Skin of body (tissue), 2 donors: ENCODE results near the gene CDK6. TPM values are rescaled to one million over a fixed set of nuclear protein-coding genes. Genes with fewer than 3 reads are reported as not detected.
"Not testable (repeated sequence)": the region's sequence is repeated elsewhere in the genome, so short reads cannot be mapped to it uniquely, and the experiment has no call there.

Experiments
- DNase-seq: peaks from one replicate; lab custom pipeline; 2025; lab: John Stamatoyannopoulos, UW
- total RNA-seq: library from RNA; depleted of rRNA; stranded (reverse); fragments of >200 nt; gene quantifications from one replicate; pipeline ENCODE4 v1.2.3, GENCODE V29; 2014

Gene CDK6
- total RNA-seq, 1 donor from 2014 or later: 58.8 TPM

DNA sequence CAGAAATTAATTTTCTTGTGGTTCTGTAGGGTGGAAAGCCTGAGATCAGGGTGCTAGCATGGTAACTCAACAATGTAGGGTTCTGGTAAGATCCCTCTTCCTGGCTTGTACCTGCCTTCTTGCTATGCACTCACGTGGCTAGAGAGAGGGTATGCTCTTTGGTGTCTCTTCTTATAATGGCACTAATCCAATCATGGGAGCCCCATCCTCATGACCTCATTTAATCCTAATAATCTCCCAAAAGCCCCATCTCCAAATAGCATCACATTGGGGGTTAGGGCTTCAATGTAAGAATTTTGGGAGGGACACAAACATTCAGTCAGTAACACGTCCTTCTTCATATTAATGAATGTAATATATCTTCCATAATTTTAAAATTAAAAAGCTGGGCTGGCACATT, 206.6 kb downstream of the CDK6 start:
- DNase-seq: no peak

DNA sequence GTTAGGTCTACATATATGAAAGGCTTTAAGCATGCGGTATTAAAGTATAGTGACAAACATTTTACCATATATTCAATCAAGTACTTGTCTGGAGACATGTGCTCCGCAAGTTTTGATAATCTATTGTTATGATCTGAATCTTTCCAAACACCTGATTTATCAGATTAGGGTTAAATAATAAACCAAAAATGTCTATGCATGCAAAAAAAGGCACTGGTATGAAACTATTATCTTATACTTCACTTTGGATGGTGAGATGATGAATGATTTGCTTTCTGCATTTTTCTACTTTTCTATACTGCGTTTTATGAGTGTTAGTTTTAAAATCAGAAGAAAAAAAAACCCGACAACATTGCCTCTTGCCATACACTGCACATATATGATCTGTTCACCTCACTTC, 208.4 kb downstream of the CDK6 start:
- DNase-seq: no peak

DNA sequence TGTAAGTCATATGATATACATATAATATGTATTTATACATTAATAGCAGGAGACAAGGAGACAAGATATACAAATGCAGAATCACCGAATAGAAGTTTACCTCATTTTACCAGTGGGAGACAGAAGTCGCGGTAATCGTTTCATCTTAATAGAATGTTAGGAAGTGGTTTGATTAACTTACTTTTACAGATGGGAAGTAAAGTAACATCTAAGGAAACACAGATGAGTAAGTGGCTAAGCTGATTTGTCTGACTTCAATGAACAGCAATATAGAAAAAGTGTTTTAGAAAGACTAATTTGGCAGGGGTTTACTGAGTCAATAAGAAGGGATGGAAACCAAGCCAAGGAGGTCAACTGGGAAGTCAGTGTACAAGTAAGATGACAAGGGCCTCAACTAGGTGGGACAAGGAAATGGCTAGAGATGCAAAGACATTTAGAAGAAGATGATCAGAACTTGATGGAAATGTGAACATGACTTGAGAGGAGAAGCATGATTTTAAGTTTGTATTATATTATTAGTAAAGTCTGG, 210.0 kb downstream of the CDK6 start:
- DNase-seq: no peak

DNA sequence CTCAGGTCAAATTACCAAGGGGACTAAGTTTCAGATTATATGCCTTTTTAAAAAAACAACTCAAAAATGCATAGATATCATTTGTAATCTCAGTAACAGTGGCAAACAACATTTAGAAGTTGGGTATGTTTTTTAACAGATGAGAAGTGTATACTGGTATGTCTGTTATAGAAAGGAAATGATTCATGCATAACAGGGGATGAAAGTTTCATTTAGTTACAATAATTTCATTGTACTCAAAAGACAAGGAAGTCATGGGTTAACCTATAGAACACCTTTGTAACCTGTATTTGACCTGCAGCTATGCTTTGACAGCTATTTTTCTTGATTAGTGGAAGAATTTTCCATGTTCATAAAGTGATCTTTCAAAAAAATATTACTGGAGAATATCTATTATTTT, 210.8 kb downstream of the CDK6 start:
- no peak for DNase-seq

DNA sequence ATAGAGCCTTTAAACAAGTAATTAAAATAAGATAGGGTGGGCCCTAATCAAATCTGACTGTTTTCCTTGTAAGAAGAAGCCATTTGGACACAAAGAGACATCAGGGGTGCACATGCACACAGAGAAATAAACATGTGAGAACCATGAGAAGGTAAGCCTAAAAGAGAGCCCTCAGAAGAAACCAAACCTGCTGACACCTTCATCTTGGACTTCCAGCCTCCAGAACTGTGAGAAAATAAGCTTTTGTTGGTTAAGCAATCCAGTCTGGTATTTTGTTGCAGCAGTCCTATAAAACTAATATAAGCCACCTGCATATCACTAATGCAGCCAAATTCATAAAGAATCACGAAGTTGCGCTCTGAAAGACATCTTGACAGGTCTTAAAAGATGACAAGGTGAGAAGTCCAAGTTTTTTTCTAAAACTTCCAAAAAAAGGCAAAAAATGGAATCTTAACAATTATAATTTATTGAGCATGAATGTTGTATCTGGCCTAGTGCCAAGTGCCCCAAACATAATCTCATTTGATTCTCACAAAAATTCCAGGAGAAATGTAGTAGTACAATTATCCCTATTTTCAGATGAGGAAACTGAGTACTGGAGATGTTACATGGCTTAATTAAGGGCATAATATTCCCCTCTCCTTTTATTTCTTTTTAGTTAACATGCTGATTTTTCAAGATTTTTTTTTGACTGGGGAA, 211.9 kb downstream of the CDK6 start:
- DNase-seq: no peak

DNA sequence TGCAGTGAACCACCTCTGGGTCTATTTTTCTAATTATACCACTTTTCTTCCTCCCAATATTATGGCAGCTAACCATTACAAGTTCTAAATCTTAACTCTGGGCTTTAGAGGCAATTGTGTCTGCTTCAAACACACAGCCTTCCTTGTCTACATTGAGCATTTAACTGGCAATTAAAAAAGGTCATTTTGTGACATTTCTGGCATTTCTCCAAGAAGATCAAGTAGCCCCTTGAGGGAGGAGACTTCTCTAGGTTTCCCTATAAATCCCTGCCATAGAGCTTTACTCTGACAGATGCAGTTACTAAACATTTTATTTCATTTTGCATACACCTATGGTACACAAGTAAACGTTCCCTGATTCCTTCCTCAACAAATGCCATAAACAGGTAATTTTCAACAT, 212.8 kb downstream of the CDK6 start:
- no peak for DNase-seq

DNA sequence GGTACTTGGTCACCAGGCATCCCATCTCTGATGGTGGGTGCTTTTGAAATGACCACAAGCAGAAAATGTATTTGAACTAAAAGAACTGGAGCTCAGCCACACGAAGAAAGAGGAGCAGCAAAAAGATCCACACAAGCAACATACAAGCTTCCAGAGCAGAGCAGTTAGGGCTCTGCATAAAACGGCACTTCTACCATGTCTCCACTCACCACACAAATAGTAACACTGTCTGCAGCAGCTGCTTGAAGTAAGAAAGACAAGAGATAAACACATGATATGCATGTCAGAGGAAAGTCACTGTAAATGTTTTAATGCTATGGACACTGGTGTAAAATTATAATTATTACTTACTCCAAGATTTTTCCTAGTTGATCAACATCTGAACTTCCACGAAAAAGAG, 213.7 kb downstream of the CDK6 start:
- DNase-seq: no peak

DNA sequence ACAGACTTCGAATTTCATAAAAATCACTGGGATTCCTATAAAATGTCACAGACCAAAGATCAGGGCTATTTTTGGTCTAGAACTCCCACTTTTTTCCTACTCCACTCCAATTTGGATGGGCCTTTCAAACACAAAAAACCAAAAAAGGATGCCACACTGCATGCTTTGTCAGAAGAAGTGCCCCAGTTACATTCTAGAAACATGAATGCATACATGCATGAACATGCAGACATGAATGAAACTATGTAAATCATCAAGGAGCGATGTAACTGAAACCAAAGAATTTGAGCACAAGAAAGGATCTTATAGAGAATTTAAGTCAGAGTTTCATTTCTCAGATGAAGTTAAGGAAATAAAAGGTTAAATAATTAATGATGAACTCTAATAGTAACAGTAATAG, 214.3 kb downstream of the CDK6 start:
- DNase-seq: no peak

DNA sequence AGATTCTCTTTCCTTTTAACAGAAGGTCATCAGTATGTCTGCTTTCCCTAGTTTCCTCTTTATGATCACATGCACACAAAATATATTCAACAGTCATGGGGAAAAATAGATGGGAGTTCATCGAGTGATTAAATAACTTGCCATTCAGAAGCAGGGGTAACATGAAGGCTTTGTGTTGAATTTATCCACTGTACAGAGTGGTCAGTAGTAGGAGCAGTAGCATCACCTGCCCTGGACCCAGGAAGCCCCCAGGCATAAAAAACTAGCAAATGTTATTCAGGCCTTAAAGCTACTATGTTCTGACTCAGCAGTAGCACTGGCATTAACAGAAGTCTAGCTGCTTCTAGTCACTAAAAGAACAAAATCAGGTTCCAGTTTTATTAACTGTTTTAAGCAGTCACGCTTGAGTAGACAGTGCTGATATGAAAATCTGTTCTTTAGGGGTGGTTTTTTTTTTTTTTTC, 214.8 kb downstream of the CDK6 start:
- no peak for DNase-seq

DNA sequence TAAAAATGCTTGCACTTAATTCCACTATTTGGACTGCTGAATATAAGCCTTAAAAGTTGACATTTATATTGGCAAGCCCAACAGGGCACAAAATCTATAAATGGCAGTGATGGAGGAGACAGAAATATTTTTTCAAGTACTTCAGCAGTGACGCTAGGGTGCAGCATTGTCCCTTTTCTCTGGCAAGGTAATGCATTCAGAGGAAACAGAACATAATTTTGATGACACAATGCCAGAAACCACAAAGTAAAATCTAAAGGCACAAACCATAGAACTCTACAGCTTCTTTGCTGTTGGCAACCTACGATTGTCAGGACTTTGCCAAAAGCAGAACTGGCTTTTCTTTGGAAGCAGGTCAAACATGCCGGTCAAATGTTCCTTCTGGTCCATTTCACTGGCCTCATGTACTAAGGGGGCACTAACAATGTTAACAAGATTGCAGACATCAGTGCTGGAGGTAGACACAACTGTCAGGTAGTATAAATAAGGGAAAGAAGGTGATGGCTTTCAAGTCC, 215.3 kb downstream of the CDK6 start:
- DNase-seq: peak; percentile 87

DNA sequence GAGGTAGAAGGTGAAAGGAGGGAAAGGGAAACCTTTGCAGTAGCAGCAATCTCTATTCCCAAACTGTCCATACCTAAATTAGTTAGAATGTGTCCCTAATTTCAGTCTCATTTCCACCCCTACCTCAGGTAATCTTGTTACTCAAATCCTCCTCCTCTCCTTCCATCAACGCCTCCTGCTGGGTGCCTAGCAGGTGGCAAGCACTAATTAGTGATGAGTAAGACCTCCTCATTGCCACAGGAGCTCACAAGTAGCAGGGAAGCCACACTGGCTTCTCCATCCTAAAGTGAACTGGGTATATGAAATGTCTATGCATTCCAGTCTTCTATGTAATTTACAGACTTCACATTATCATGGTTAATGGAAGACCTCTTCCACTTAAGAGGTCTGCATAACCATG, 220.5 kb downstream of the CDK6 start:
- DNase-seq: no peak

DNA sequence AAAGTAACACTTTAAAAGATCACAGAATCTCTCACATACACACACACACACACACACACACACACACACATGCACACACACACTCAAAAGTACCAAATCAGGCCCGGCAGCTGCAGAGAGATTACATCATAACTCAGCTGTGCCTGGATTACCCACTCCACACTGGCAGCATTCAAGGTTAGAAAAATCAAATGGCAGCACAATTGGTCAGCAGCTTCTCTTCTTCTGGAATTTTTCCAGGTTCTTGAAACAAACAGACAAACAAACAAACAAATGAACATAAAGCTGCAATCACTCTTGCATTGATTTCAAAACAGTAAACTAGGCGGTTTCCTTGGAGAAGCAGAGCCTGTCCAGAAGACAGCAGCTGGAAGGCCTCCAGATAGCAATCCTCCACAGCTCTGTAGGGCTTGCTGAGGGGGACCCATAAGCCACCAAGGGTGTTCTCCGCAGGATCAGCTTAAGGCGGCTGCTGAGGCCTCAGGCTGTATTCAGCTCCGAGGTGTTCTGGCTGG, 221.7 kb downstream of the CDK6 start:
- peak; percentile 20 for DNase-seq

DNA sequence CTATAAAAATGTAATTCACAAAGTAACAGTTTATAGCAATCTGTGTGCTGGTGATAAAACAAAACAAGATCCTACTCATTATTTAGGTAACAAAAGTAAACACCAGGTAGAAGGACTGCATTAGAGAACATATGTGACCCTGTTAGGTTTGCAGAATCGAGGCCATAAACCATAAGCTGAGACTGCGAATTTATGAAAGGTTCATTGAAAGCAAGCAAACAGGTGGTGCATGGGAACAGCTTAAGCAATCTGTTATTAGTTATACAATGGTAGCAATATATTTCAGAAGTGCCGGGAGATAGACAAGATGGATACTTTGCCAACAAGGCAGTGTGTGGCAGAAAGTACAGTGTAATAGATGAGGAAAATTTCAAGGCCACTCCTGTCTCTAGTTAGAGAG, 222.7 kb downstream of the CDK6 start:
- DNase-seq: no peak

DNA sequence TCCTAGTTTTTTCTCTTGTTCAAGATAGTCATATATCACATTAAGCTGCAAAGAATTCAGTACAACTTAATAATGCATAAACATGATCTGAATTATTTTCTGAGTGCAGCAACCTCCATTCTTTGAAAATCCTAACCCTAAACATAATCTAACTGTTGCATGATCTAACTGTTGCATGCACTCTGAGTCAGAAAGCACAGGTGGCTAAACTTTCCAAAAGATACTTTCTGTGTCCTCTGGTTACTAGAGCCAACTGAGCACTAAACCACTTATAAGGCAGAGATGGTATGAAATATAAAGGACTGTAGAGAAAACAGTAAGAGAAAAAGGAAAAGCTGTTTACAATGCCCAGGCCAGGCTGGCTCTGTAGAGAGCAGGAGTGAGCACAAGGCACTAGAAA, 223.2 kb downstream of the CDK6 start:
- DNase-seq: no peak

DNA sequence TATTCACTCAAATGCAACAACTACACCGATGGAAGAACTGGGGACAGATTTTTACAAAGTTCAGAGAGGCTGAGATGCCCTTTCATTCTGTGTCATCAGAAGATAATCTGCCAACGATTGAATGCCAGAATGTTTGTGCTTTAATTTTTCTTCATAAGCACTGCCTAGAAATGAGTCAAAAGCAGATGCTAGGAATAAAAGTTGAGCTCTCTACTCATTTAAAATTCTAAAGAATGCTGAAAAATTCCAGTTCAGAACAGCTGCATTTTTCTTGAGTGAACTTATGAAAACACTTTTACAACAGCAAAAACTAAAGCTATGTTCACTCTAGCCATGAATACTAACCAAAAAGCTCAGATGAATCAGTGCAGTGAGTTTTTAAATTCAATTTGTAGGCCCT, 223.9 kb downstream of the CDK6 start:
- peak; percentile 47 for DNase-seq

DNA sequence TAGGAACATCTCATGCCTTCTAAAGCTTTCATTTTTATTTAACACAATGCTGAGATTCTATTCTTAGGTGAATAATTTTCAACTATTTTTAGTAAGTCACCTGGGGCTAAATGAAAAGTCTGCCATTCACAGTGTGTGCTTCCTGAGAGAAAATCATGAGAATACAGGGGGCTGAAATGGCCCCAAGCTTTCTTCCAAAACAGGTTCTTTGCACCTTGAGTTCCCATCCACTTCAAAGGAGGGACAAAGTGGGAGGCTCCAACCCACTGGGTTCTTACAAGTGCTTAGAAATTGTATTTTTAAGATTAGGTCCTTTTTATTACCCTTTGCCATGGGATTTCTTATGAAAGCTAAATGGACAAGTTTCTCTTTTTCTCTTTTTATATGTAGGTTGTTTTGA, 224.6 kb downstream of the CDK6 start:
- DNase-seq: no peak

DNA sequence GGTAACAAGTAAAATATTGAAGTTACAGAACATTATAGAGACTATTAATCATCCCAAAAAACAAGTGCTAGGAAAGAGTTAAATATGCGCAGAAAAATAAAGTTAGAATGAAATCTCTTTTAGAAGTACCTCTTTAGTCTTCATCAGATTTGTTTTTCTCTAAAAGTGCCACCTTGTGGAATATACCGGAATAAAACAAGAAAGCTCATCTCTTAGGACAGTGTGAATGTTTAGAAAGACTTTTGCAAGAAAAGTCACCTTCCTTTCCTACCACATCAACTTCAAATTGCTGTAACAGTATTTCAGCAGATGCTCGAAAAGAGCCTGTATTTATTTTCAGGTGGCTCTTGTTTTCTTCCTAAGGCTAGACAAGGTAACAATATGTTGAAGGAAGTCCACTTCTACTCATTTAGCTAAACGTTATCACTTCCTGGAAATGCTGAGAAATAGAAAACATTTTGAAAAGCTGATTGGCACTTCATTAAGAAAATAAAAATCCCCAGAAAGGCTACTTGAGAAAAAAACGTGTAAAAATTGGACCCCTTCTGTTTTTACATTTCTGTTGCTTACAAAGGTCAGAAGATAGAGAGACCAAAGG, 226.4 kb downstream of the CDK6 start:
- no peak for DNase-seq

DNA sequence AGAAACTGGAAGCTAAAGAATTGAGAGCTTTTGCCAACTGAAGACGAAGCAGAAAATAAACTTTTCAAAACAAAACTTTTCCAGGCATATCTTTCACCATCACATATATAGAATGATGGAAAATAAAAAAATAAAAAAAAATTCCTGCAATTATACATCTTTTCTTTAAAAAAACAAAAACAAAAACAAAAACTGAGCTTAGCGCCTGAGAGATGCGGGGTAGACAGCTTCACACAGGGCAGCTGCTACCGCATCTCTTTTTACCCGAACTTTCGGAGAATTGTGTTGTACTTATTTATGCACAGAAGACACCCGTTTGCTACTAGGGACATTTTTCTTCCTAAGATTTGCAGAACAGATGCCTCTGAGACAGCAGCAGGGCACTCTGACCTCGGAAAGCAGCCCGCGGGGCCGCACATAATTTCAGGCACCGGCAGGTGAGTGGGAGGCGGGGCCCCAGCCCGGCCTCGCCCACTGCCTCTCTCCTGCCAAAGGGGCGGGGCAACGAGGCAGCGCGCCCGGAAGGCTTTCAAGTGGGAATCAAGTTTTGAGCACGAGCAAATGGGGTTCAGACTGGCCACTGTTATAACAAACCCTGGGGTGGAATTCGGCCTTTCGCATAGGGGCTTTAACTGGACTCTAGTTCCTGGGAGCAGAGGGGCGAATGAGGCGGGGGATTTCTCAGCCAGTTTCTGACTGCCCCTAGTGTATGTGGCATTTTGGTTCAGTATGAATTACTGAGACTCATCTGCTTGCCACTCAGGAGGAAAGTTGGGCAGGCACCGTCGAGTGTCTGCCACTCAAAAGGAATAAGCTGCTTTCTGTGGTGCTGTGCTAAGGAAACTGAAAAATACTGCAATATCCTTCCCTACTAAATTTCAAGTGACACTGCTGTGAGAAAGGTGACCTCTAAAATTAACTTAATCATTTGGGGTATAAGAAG, 227.7 kb downstream of the CDK6 start:
- no peak for DNase-seq

DNA sequence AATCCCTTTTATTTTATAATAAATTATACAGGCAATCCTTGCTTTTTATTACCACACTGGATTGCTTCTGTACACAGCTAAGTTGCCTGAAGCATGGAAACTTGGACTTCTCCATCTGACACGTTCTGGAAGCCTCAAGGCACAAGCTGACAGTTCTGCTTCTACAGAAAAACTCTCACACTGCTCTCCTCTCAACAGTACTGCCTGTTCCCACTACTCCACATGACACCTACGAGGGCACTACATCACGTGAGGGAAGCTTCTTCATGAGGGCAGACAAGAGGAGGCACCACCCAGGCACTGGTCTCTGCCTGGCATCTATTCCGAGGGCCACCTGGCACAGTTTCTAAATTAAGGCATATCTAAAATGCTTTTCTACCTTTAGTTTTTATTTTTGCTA, 229.4 kb downstream of the CDK6 start:
- no peak for DNase-seq

DNA sequence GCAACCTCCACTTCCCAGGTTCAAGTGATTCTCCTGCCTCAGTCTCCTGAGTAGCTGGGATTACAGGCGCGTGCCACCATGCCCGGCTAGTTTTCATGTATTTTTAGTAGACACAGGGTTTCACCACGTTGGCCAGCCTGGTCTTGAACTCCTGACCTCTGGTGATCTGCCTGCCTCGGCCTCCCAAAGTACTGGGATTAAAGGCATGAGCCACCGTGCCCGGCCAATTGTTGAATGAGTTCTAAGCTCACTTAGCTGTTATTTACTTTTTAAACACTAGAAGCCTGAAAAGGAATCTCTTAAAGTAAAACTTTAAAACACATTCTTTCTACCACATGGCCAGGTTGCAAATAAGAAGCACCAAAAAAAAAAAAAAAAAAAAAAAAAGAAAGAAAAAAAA, 231.9 kb downstream of the CDK6 start:
- not testable (repeated sequence) for DNase-seq

DNA sequence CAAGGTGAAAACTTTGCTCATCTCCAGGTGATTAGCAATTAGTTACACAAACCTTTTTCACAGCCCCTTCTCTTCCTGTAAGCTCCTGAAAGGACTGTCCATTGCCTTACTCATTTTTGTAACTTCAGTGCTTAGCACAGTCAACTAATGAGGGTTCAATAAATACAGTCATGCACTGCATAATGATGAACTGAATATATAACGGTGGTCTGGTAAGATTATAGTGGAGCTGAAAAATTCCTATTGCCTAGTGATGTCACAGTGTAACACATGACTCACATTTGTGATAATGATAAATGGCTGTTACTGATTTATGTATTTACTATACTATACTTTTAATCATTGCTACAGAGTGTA, 233.3 kb downstream of the CDK6 start:
- DNase-seq: no peak
